ENCODE data around the gene FAM174B.

FAM174B gene

DNA sequence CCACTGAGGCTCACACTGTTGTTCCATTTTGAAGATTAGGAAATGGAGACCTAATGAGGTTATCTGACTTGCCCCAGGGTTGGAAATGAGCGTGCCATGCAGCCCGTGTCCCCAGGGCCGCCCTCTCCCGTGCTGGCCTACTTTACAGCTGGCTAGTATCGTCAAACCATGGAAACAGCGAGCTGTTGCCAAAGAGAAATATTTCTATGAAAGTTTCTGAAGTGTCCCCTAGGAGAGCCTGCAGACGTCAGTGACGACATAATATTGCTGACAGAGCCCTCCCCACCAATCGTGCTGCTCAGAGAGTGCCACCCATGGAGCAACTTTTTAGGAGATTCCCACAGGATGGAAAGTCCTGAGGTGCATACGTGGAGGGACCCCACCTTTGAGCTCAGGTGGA lies 11.2 kb upstream of the FAM174B start:
- DNase-seq (ENCODE audit: low read depth) = no peak
- TF ChIP-seq, protein P1, sequence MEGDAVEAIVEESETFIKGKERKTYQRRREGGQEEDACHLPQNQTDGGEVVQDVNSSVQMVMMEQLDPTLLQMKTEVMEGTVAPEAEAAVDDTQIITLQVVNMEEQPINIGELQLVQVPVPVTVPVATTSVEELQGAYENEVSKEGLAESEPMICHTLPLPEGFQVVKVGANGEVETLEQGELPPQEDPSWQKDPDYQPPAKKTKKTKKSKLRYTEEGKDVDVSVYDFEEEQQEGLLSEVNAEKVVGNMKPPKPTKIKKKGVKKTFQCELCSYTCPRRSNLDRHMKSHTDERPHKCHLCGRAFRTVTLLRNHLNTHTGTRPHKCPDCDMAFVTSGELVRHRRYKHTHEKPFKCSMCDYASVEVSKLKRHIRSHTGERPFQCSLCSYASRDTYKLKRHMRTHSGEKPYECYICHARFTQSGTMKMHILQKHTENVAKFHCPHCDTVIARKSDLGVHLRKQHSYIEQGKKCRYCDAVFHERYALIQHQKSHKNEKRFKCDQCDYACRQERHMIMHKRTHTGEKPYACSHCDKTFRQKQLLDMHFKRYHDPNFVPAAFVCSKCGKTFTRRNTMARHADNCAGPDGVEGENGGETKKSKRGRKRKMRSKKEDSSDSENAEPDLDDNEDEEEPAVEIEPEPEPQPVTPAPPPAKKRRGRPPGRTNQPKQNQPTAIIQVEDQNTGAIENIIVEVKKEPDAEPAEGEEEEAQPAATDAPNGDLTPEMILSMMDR (conservative IDR thresholded peaks at IDR 0.05; ENCODE audit: low read depth, low read length) = no peak
- no peak overlapping the region for H3K4me3 ChIP-seq (ENCODE audit: low read depth, low read length)

GRCh38 chr15:92665100-92665555 lies 9.6 kb upstream of the FAM174B start:
- no peak overlapping the region for H3K4me3 ChIP-seq (ENCODE audit: low read depth, low read length)
- peak; percentile 88 for DNase-seq (ENCODE audit: low read depth)
- TF ChIP-seq, protein P1 (conservative IDR thresholded peaks at IDR 0.05; ENCODE audit: low read depth, low read length) = no peak

DNA sequence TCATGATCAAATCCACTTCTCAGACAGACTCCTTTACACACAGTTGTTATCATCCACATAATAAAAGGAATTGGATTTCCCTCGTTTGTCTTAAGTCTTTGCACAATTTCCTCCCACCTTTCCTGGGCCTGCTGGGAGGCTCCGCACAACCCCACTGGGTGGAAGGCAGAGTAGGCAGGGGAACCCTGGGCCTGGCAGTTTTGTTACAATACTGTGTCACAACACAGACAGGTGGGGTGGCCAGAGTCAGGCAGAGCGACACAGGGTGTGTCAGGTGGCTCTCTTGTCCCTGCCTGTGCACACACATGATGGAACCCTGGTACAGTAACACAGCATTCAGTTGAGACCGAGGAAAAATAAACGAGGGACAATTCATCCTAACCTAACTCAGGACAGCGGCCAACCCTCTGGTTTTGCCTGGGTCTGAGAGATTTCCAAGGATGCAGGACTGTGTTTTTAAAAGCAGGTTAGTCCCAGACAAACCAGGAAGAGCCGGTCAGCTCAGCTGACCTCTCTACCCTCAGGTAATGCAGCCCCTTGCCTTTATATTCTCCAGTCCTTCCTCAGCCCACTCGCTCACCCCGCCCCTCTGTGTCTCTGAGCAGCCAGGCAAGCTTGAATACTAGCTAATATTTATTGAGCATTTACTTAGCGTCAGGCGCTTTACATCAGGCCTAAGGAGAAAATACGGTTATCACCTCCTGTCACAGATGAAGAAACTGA lies 8.8 kb upstream of the FAM174B start:
- no peak for DNase-seq (ENCODE audit: low read depth)
- TF ChIP-seq, protein P1 (conservative IDR thresholded peaks at IDR 0.05; ENCODE audit: low read depth, low read length) = no peak
- H3K4me3 ChIP-seq (ENCODE audit: low read depth, low read length) = no peak overlapping the region

DNA sequence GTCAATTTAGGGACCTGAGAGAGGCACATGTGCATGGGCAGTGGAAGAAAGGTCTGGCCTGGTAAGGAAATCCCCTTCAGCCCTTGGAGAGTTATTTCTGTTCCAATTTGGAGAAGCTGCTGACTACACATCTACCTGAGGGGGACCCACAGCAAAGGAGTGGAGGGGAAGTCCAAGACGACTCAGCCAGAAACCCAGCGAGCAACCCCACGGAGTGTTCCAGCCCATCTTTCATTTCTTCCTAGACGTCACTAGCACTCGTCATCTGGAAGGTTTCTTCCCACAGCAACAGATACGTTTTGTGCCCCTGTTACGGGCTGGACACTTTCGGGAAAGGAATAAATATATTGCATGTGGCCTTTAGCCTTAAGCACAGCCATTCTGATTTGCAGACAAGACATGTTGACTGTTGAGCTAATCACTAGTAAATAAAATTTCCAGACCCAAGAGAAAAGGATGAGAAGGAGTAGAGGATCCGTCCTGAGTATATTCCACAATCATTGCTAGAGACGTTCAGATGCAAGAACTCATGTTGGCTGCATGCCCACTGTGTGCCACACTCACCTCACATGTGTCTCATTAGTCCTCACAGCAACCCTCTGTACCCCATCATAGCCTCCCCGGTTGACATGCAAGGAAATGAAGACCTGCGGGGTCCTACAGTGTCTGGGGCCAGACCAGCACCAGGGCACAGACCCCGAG lies 7.8 kb upstream of the FAM174B start:
- no peak for DNase-seq (ENCODE audit: low read depth)
- TF ChIP-seq, protein P1 (conservative IDR thresholded peaks at IDR 0.05; ENCODE audit: low read depth, low read length) = no peak
- H3K4me3 ChIP-seq (ENCODE audit: low read depth, low read length) = no peak overlapping the region

GRCh38 chr15:92662762-92663161 lies 7.2 kb upstream of the FAM174B start:
- H3K4me3 ChIP-seq (ENCODE audit: low read depth, low read length) = no peak overlapping the region
- DNase-seq (ENCODE audit: low read depth) = no peak
- TF ChIP-seq, protein P1 (conservative IDR thresholded peaks at IDR 0.05; ENCODE audit: low read depth, low read length) = no peak

DNA sequence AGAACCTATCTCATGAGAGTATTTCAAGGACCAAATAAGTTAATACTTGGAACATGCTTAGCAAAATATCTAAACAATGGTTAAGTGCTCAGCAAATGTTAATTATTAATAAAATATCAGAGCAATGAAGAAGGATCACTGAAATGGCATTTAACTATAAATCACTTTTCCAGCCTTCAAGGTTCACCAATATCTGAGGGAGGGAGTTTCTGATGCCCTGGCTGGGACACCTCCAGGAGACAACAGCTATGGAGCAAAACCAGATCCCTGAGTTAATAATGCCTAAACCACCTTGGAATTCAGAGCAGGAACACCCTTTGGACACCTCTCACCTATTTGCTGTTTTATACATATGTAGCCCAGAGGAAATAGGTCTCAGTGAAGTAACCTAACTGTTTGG lies 6.4 kb upstream of the FAM174B start:
- TF ChIP-seq, protein P1 (conservative IDR thresholded peaks at IDR 0.05; ENCODE audit: low read depth, low read length) = no peak
- no peak overlapping the region for H3K4me3 ChIP-seq (ENCODE audit: low read depth, low read length)
- DNase-seq (ENCODE audit: low read depth) = no peak
